HG03097 (cell line): ENCODE results near the gene MPRIP.

ENCODE experiments used
- ATAC-seq: cut with Tn5 transposase; IDR thresholded peaks from one replicate; pipeline ENCODE4 v1.9.1; 2021; ENCODE audit not compliant: unreplicated experiment, low FRiP score

The MPRIP gene

GRCh38 chr17:17104494-17104893 is 62.2 kb downstream of the MPRIP start:
- no peak for ATAC-seq

- ATAC-seq, result no peak
Observed at GRCh38 chr17:17105976-17106375, 63.7 kb downstream of the MPRIP start.

GRCh38 chr17:17106756-17107155 is 64.5 kb downstream of the MPRIP start:
- no peak for ATAC-seq

GRCh38 chr17:17107281-17107680 is 65.0 kb downstream of the MPRIP start:
- no peak for ATAC-seq

- ATAC-seq, result no peak
Observed at GRCh38 chr17:17107891-17108431, 65.7 kb downstream of the MPRIP start.

GRCh38 chr17:17108451-17109049 is 66.3 kb downstream of the MPRIP start:
- ATAC-seq, result no peak

- no peak for ATAC-seq
Observed at GRCh38 chr17:17109256-17109655, 67.0 kb downstream of the MPRIP start.

GRCh38 chr17:17109907-17110306 is 67.7 kb downstream of the MPRIP start:
- ATAC-seq, result no peak

GRCh38 chr17:17110520-17110919 is 68.3 kb downstream of the MPRIP start:
- ATAC-seq, result no peak

GRCh38 chr17:17111401-17112393 is 69.4 kb downstream of the MPRIP start:
- ATAC-seq, result no peak

- no peak for ATAC-seq
Observed at GRCh38 chr17:17112628-17113200, 70.5 kb downstream of the MPRIP start.

- ATAC-seq, result no peak
Observed at GRCh38 chr17:17114592-17115225, 72.5 kb downstream of the MPRIP start.

GRCh38 chr17:17115620-17116019 is 73.4 kb downstream of the MPRIP start:
- ATAC-seq, result no peak

- ATAC-seq, result no peak
Observed at GRCh38 chr17:17116406-17116805, 74.1 kb downstream of the MPRIP start.

GRCh38 chr17:17117923-17118322 is 75.7 kb downstream of the MPRIP start:
- no peak for ATAC-seq

- ATAC-seq, result no peak
Observed at GRCh38 chr17:17118399-17118798, 76.1 kb downstream of the MPRIP start.

- ATAC-seq, result no peak
Observed at GRCh38 chr17:17119106-17119505, 76.8 kb downstream of the MPRIP start.

- ATAC-seq, result no peak
Observed at GRCh38 chr17:17119533-17119932, 77.3 kb downstream of the MPRIP start.

- ATAC-seq, result no peak
Observed at GRCh38 chr17:17120294-17120693, 78.0 kb downstream of the MPRIP start.

GRCh38 chr17:17120701-17121100 is 78.4 kb downstream of the MPRIP start:
- ATAC-seq, result no peak

GRCh38 chr17:17121162-17121561 is 78.9 kb downstream of the MPRIP start:
- no peak for ATAC-seq
